ENCODE data around the gene GRIA3. TPM values are rescaled to one million over a fixed set of nuclear protein-coding genes. Genes with fewer than 3 reads are reported as not detected.
"Not testable (repeated sequence)": the region's sequence is repeated elsewhere in the genome, so short reads cannot be mapped to it uniquely, and the experiment has no call there.

The GRIA3 gene
- total RNA-seq, 1 donor from 2014 or later = under 0.01 TPM

GRCh38 chrX:123348468-123348867, 164.4 kb downstream of the GRIA3 start:
- DNase-seq (ENCODE audit: low read depth, low spot score) = no peak

GRCh38 chrX:123350226-123350625, 166.1 kb downstream of the GRIA3 start:
- no peak for DNase-seq (ENCODE audit: low read depth, low spot score)

- no peak for DNase-seq (ENCODE audit: low read depth, low spot score)
Observed at GRCh38 chrX:123357941-123358340, 173.9 kb downstream of the GRIA3 start.

GRCh38 chrX:123358457-123358856, 174.4 kb downstream of the GRIA3 start:
- DNase-seq (ENCODE audit: low read depth, low spot score) = no peak

- no peak for DNase-seq (ENCODE audit: low read depth, low spot score)
Observed at GRCh38 chrX:123361371-123361770, 177.3 kb downstream of the GRIA3 start.

GRCh38 chrX:123386196-123386595, 202.1 kb downstream of the GRIA3 start:
- DNase-seq (ENCODE audit: low read depth, low spot score) = not testable (repeated sequence)

GRCh38 chrX:123392921-123393320, 208.8 kb downstream of the GRIA3 start:
- no peak for DNase-seq (ENCODE audit: low read depth, low spot score)

- no peak for DNase-seq (ENCODE audit: low read depth, low spot score)
Observed at GRCh38 chrX:123399709-123400108, 215.6 kb downstream of the GRIA3 start.

- DNase-seq (ENCODE audit: low read depth, low spot score) = no peak
Observed at GRCh38 chrX:123405231-123405630, 221.2 kb downstream of the GRIA3 start.

GRCh38 chrX:123408821-123409737, 225.0 kb downstream of the GRIA3 start:
- DNase-seq (ENCODE audit: low read depth, low spot score) = no peak

- no peak for DNase-seq (ENCODE audit: low read depth, low spot score)
Observed at GRCh38 chrX:123422875-123423274, 238.8 kb downstream of the GRIA3 start.

GRCh38 chrX:123424546-123424945, 240.5 kb downstream of the GRIA3 start:
- no peak for DNase-seq (ENCODE audit: low read depth, low spot score)

- DNase-seq (ENCODE audit: low read depth, low spot score) = no peak
Observed at GRCh38 chrX:123425471-123425870, 241.4 kb downstream of the GRIA3 start.

GRCh38 chrX:123425904-123426303, 241.8 kb downstream of the GRIA3 start:
- DNase-seq (ENCODE audit: low read depth, low spot score) = no peak

- no peak for DNase-seq (ENCODE audit: low read depth, low spot score)
Observed at GRCh38 chrX:123432361-123433150, 248.5 kb downstream of the GRIA3 start.

- no peak for DNase-seq (ENCODE audit: low read depth, low spot score)
Observed at GRCh38 chrX:123436512-123437136, 252.5 kb downstream of the GRIA3 start.

GRCh38 chrX:123439926-123440325, 255.8 kb downstream of the GRIA3 start:
- DNase-seq (ENCODE audit: low read depth, low spot score) = not testable (repeated sequence)

GRCh38 chrX:123442764-123443163, 258.7 kb downstream of the GRIA3 start:
- DNase-seq (ENCODE audit: low read depth, low spot score) = no peak

- DNase-seq (ENCODE audit: low read depth, low spot score) = no peak
Observed at GRCh38 chrX:123447506-123447905, 263.4 kb downstream of the GRIA3 start.

GRCh38 chrX:123449335-123449734, 265.3 kb downstream of the GRIA3 start:
- no peak for DNase-seq (ENCODE audit: low read depth, low spot score)

GRCh38 chrX:123450222-123450621, 266.1 kb downstream of the GRIA3 start:
- no peak for DNase-seq (ENCODE audit: low read depth, low spot score)
